Stimulated activated CD4-positive, alpha-beta T cell treated with anti-CD3 and anti-CD28 coated beads, TNF-alpha, amount 100 ng/mL, for 24 hours (primary cell): ENCODE results near the gene SSBP4.
A peak's percentile ranks its signal among the peaks of the same experiment; 100 is the strongest.

Experiments
- DNase-seq, 3 experiments: peaks; one replicate each; pipeline ENCODE4 v3.0.0-alpha.2; 2020; ENCODE audit warnings: low read depth in 3 of 3

The SSBP4 gene

DNA sequence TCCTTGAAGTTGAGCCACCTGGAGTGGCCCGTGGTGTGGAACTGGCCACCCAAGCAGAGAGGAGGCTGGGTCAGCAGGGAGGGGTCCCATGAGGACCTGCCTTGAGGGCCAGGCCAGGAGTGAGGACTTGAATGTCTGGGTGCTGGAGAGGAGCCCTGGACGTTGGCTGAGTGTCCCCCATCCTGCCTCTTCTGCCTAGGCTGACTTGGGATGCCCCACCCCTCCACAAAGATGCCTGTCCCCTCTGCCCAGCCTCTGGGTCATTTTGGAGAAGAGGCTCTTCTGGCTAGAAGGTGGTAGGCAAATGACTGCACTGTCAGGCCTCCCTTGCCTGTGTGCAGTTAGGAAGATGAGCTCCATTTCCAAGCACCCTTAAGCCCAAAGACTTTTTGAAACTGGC lies 1.7 kb downstream of the SSBP4 start:
- no peak for DNase-seq

DNA sequence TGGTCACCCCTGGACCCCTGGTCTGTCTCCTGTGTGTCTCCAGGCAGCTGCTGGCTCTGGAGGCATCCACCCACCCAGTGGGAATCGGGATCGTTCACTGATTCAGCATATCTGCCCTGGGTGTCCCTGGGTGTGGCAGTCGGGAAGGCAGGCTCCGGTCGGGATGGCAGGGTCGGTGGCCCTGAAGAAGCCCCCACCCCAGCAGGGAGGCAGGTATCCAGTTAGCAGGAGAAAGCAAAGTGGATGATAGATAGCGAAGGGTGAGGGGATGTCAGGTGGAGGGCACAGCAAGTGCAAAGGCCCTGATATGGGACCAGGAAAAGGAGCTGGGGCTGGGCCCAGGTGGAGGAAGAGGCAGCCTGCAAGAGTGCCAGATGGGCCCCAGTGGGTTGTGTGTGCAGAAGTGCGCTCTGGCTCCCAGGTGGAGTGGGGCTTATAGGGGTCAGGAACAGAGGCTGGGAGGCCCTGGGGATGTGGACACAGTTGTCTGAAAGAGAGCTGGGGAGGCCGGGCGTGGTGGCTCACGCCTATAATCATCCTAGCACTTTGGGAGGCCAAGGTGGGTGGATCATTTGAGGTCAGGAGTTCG lies 2.3 kb downstream of the SSBP4 start:
- DNase-seq, result no peak

DNA sequence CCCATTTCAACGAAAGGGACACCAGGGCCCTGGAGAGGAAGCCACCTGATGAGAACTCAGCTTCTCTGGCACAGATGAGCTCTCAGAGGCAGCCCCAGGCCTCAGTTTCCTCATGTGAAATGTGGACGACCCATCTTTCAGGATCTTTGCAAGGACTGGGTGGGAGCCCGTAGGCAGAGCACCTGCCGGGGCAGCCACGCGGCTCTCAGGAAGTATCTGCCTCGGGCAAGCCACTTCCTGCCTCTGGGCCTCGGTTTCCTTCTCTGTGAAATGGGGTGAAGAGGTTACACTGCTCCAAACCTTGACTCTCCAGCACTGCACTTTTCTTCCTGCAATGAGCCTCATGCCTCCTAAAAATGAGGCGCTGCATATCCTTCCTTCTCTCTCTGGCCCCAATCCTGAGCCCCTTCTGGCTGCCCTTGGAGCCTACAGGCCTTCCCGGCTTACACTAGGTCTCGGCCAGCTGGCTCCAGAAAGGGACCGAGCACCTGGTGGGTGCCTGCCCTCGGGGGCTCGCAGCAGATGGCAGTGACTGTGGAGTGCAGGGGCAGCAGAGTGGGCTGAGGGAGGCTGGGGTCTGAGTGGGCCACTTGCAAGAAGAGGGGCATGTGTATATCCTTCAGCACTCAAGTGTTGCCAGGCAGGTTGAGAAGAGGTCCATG lies 3.5 kb downstream of the SSBP4 start:
- DNase-seq, result no peak

DNA sequence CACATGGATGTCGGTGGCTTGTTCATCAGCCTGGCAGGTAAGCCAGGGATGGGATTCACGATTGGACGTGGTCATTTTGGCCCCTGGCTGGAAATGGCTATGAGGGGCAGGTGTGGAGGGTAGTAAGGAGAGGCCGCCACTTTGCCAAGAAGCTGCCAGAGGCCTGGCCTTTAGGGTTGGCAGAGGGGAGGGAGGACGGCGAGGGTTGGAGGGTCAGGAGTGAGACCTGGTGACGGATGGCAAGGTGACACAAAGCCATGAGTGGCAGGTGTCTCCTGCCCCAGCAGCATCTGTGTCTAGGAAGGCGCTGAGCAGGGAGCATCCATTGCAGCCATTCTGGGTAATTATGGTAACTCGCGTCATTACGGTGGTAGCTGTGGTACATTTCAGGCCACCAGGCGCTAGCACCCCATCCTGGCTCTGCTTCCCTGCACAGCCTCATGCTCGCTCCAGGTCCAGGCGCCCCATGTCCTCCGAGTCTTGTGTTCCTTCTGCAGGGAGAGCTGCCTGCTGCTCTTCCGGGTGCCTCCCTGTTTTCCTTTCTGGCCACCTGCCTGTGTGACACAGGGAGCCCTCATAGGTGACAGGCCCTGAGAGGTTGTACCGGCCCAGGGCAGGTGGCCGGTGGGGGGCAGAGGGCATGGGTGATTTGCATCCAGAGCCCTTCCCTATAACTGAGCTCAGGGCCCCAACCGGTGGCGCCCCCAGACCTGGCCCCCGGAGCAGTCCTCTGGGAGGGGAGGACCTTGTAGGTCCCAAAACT lies 4.2 kb downstream of the SSBP4 start:
- DNase-seq, result no peak

DNA sequence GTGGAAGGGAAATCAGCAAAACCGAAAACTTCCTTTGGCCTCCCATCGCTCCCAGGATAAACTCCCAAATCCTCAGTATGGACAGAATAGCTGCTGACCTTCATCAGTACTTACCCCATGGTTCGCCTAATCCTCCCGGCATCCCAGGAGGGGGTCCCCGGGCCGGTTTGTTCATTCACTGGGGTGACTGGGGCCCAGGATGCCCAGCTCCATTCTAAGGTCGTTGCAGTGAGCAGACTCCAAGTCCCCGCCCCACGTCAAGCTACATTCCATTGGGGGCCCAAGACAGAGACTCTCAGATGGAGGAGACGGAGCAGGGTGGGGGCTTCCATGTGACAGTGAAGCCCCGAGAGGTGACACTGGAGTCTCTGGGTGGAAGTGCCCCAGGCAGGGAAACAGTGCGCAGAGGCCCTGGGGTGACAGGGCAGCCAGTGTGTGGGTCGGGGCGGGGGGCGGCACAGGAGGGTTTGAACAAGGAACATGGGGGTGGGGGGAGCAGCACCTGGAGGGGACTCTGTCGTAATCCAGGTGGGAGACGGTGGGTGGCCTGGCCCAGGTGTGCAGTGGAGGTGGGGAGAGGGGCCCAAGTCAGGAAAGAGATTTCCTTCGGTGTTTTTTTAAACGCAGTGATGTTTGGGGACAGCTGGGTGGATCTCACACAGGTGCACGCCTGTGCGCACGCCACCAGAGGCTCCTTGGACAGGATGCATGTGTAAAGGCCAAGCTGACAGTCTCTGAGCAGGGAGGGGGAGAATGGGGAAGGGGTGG lies 5.1 kb downstream of the SSBP4 start:
- DNase-seq, result no peak

DNA sequence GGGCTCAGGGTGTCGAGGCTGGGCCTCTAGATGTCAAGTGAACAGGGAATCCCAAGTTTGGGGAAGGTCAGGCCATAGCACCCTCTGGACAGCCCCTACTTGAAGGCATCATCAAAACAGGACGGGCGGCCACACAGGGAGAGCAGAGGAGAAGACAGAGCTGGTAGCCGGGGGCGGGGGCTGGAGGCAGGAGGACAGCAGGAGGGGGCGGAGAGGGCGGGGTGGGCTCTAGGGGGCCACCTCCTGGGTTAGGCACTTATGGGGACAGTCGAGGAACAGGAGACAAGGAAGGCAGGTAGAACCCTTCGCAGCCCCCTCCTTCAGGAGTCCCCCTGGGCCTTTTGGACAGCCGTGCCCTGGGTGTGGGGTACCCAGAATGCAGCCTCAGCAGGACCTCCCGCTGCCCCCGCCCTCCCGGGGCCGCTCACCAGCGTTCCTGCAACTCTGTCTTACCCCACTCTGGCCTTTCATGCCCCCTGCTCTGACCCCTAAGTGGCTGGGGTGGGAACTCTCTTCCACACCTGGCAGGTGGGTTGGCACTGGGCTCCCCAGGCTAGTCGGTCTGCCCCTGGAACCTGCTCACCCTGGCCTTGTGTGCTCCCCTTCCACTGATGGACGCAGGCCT lies 5.8 kb downstream of the SSBP4 start:
- no peak for DNase-seq

DNA sequence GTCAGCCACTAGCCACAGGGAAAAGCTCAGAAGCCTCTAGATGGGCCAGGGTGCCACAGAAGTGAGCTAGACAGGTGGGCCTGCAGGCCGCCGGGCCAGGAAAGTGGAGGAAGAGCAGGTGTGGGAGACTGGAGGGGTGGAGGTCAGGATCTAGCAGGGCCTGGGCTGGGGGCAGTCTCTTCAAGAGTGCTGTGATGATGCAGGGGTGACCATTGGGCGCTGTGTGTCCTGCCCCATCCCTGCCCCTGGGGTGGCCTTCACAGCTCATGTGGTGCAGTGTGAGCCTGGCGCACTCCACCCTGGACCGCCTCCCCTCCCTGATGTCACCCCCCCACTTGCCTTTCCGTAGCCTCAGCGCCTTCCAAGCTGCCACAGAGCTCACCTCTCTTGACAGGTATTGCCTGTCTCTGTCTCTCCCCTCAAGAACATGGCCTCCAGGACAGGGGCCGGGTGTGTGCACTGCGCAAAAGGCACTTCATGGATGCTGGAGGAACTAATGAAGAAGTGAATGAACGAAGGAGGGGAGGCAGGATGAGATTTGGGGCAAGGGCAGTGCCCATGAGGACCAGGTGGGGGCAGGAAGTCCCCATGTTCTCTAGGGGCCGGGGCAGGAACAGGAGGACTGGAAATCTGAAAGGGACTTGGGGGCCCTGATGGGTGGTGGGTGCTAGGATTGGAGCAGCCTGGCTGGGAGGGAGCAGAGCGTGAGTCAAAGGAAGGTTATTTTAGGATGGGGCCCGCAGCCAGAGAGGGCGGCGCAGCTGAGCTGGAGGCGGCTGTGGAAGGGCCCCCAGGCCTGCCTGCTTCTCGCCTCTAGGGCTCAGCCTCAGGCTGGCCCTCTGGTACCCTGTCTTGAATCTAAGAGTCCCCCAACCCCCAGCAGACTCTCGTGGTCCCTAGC lies 6.6 kb downstream of the SSBP4 start:
- DNase-seq, result no peak

DNA sequence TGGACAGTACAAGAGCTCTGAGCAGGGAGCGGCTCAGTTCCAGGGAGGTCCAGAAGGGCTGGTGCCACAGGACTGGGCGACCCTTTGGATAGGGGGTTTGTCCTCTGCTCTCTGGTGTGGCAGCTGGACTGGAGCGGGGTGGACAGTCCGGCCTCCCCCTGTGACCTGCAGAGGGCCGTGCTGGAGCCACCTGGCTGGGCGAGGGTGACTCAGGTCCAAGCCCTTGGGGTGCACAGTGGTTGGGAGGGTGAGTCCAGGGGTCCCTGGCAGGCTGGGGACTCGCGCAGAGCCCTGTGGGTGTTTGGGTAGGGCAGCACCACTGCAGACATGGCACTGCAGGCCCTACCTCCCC lies 7.2 kb downstream of the SSBP4 start:
- DNase-seq, result no peak

DNA sequence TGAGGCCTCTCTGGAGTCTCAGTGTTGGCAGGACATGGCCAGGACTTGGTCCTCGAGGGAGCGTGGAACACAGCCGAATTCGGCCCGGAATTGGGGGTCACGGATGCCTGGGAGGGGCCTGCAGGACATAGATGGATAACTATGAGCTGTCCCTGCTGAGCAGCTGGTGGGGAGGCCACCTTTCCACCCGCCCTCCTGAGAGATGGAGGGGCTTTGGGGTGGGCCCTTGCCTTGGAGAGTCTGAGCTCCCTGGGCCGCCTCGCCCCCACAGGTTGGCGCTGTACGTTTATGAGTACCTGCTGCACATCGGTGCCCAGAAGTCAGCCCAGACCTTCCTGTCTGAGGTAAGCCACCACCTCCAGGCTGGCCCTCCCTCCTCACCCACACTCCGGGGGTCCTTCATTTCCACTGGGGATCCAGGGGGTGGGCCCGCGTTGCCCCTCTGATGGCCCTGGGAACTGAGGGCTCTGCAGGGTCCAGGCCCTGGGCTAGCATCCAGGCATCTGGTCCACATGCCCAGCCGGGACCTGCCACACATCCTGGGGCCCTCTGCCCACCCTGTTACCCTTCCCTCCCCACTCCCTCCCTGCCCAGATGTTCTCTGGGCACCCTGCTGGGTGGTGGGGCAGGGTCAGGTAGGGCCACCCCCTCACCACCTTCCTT lies 8.0 kb downstream of the SSBP4 start:
- no peak for DNase-seq

DNA sequence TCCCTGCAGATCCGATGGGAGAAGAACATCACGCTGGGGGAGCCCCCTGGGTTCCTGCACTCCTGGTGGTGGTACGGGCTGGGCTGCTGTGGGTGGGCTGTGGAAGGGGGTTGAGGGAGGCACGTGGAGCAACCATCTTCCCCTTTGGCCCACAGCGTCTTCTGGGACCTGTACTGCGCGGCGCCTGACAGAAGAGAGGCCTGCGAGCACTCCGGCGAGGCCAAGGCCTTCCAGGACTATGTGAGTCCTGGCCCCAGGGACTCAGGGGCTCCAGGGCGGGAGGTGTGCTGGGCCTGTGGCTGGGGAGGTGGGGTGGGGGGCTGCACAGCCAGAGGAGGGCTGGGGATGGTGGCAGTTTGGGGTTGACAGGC lies 8.5 kb downstream of the SSBP4 start:
- DNase-seq, result no peak

DNA sequence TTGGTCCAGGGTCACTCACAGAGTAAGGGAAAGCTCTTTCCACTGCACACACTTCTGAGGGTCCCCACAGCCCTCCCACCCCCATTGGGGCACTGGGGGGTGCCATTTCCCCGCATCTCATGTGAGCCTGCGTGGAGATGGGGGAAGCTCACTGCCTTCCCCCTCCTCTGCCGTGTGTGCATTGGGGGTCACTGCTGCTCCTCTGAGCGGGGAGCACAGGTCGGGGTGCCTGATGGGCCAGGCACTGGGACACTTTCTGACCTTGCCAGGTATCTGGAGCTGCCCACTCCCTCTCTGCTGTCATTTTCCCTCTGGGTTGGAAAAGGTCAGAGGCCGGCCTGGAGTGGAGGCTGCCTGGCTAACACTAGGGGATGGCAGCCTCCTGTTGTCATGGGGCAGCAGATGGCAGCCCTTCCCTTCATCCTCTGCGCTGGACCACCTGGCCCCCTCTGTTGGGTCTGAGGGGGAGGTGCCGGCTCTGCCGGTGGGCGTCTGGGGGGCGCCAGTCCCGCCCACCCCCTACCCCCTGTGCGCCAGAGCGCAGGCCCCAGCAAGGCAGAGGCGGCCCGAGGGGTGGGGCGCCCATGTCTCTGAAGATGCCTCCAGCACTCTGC lies 9.1 kb downstream of the SSBP4 start:
- no peak for DNase-seq

DNA sequence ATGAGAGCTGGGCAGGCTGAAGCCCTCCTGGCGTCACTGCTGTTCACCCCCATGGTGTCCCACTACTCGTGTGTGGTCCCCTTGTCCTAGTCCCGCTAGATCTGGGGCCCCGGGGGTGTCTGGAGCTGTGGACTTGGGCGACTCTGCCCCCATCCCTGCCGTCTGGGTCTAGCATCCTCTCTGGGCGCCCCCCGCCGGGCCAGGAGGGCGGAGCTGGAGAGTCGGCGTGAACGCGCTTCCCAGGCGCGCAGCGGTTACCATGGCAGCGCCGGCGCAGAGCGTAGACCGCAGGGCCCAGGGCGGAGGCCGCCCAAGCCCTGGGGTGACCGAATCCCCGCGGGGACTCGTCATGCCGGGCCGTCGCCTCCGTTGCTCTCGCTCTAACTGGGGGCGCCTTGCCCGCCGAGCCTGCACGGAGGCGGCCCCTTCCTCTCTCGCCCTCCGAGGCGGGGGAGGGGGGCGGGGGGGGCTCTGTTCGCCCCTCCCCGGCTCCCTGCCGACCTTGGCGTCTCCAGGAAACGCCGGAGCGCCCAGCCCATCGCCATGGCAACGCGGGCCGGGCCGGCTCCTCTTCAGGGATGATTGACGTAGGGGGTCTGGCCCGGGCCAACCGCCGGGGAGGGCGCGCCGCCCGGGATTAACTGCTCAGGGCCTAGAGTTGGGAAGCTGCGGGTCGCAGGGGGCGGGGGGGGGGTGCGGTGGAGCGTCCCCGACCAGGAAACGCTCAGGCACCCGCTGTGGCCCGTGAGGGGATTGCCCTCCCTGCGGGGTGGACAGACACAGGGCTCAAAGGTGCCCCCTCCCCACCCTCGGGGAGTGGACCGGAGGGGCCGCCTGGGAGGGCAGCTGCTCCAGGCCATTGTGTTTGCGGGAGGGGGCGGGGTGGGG lies 9.8 kb downstream of the SSBP4 start:
- peak; percentile 42 to 75 (median 44) for DNase-seq

DNA sequence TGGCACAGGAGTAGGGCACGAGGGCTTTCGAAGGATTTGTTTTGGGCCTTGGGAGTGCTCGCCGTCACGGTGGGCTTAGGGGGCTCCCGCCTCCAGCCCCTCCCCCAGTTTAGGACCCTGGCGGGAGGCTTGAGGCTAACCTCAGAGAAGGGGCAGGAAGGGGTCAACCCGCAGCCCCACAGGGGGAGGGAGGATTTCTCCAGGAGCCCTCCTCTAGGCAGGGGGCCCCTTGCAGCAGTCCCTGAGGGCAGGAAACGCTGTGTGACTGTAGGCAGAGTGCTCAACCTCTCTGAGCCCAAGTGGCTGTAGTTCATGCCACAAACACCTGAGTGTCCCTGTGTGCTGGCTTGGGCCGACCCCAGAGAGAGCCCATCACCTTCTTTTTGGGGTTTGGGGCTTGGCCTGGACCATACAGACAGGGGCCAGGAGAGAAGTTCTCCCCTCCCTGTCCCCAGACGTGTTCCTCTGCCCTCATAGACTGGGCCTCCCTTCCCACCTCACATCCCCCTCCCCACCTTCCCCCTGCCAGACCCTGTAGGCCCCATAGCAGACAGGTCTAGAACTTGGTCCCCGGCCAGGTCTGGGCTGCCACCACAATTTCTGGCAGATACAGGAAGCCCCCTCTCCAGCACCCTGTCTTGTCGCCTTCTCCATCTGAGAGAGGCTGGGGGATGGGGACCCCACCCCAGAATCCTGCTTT lies 10.7 kb downstream of the SSBP4 start:
- no peak for DNase-seq

DNA sequence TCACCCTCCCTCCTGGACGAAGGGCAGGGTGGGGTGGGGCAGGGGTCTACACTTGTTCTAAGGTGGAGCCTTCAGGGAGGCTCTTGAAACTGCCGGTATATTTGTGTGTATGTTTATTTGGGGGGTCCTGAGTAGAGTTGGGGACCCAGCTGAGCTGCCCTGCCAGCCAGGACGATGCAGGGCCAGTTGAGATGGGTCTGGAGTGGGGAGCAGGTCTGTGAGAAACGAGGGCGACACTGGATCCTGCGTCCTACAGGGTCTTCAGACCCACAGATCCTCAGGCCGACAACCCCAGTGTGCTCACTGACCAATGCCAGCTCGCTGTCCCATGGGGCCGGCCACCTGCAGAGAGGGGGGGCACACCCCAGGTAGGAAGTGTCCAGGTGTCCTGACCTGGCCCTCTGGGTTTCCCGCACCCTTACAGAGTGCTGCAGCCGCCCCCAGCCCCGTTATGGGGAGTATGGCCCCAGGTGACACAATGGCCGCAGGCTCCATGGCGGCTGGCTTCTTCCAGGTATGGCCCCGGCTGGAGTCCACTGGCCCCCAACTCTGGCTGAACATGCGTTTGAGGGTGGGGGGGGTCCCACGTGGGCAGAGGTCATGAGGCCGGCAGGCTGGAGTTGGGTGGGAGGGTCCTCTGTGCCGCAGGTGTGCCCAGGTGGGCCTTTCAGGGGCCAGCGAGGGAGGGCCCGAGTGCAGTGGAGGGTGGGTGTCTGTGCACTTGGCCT lies 11.4 kb downstream of the SSBP4 start:
- DNase-seq, result no peak

DNA sequence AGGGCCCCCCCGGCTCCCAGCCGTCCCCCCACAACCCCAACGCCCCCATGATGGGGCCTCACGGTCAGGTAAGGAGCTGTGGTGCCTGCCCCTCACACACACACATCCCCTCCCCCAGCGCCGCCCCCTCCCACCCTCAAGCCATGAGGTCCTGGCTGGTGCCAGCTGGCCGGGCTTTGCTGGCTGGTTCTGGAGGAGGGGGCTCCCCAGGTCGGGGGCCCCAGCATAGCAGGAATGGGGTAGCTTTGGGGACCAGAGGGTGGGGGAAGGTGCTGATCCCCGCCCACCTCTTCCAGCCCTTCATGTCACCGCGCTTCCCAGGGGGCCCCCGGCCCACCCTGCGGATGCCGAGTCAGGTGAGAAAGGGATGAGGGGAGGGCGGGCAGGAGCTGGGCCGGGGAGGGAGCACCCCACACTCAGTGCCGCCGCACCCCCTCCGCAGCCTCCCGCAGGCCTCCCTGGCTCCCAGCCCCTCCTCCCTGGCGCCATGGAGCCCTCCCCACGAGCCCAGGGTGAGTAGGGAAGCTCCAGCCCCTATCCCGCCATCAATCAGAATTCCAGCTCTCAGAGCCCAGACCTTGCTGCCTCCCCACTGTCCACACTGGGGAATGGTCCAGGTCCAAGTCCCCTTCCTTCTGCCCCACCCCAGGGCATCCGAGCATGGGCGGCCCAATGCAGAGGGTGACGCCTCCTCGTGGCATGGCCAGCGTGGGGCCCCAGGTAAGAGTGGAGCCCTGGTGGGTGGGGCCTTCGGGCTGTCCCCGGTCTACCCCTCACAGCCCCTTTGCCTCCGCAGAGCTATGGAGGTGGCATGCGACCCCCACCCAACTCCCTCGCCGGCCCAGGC lies 12.4 kb downstream of the SSBP4 start:
- DNase-seq, result no peak

DNA sequence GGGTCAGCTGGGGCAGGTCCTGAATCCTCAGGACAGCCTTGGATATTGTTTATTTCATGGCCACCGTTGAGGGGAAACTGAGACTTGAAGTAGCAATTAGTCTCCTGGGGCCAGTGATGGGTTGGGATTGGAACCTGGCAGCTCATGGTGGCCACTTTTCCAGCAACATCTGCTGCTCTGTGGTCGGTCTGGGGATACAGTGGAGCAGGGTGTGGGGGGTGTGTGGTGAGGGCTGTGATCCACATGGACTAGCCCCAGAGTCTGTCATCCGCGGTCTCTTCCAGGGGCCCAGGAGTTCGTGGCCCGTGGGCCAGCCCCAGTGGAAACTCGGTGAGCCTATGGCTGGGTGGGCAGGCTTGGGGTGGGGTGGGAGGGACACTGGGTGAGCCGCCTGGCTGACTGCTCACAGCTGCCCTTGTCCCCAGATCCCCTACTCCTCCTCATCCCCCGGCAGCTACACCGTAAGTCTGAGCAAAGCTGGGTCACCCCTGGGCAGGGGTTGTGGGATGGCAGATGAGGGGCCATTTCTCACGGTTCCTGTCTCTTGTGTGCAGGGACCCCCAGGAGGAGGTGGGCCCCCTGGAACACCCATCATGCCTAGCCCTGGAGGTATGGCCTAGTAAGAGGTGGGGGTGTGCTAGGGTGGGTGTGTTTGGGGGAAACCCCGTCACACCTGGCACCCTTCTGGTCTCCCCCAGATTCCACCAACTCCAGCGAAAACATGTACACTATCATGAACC lies 13.2 kb downstream of the SSBP4 start:
- DNase-seq, result no peak
